Left renal pelvis (tissue), 4 donors: ENCODE data around the gene GPR15LG. TPM values are rescaled to one million over a fixed set of nuclear protein-coding genes. Genes with fewer than 3 reads are reported as not detected.
"Not testable (repeated sequence)": the region's sequence is repeated elsewhere in the genome, so short reads cannot be mapped to it uniquely, and the experiment has no call there.

Source experiments
- DNase-seq, 4 donors: peaks; one replicate each; pipeline ENCODE4 v3.0.0-alpha.2; 2013; ENCODE audit warnings: low read depth in 4 of 4, low spot score in 3 of 4
- polyA plus RNA-seq, 4 donors: library from polyadenylated mRNA; unstranded; fragments of 120-200 nt; gene quantifications; one replicate each; pipeline ENCODE4 v1.2.1, GENCODE V29; 2013; ENCODE audit not compliant: insufficient read length in 4 of 4

GPR15LG gene
- 1 to 10 TPM in 2 of 4 donors, under 1 TPM in 1, not detected in 1; 0.19 to 1.5 (median 1.0) TPM for polyA plus RNA-seq

GRCh38 chr10:84173501-84173929 is at the start of gene GPR15LG:
Gene GPR15LG, plus strand, starts transcription at chr10:84173801. Its CDS starts 51 bp downstream, at chr10:84173852.
- no peak for DNase-seq

DNA sequence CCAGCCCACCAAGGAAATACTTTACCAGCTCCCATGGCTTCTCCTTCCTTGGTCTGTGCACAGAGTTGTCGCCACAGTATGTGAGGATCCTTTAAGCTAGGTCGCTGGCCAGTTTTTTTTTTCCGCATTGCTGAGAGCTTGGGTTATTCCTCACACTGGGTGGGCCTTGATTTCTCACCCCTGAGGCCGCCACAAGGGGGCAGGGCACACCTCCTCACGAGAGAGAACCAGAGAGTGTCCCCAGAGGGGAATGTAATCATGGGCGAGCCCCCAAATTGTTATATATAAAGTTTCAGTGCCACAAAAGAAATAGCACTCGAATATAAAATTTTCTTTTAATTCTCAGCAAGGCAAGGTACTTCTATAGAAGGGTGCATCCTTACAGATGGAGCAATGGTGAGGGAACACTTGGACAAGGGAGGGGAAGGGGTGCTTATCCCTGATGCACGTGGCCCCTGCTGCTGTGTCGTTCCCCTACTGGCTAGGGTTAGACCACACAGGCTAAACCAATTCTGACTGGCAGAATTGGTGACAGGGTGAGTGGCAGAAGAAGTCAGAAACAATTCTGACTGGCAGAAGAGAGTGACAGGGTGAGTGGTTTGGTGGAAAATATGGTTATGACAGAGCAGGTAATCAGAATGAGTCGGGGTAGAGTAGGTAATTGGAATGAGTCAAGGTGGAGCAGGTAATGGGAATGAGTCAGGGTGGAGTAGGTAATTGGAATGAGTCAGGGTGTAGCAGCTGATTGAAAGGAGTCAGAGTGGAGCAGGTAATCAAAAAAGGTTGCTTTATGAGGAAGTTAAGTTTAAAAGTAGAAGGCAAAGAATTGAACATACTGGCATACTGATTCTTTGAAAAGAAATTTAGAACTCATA is 47.5 kb upstream of the GPR15LG start:
- not testable (repeated sequence) for DNase-seq

DNA sequence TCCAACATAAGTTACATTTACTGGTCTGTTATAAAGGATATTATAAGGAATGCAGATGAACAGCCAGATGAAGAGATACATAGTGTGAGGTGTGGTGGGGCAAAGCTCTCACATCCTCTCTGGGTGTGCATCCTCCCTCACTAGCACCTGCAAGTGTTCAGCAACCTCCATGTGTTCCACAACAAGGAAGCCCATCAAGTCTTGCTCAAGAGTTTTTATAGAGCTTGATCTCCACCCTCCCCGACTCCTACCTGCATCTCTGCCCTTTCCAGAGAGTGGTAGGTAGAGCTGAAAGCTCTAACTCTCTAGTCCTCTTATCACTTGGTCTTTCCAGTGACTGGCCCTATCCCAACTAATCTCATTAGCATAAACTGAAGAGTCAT is 46.8 kb upstream of the GPR15LG start:
- DNase-seq: no peak

GRCh38 chr10:84135836-84136235 is 37.8 kb upstream of the GPR15LG start:
- no peak for DNase-seq

GRCh38 chr10:84137811-84138210 is 35.8 kb upstream of the GPR15LG start:
- DNase-seq: no peak

DNA sequence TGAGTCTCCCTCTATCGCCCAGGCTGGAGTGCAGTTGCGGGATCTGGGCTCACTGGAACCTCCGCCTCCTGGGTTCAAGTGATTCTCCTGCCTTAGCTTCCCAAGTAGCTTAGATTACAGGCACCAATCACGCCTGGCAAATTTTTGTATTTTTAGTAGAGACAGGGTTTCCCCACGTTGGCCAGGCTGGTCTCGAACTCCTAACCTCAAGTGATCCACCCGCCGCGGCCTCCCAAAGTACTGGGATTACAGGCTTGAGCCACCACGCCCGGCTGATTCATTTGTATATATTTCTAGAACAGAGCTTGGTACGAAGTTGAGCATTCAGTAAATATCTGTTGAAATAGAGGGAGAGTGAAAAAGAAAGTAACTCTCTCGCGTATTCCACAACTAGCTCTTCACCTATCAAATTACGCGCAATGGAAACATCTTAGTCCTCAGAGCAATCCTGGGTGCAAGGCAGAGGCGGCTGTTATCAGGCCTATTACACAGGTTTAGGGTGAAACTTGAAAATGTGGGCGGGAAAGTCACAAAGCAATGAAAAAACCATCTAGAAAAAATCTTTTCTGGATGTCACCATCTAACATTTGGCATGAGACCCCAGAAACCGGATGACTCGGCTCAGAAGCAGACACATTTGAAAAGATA is 35.0 kb upstream of the GPR15LG start:
- no peak for DNase-seq

- peak; percentile 95 to 98 (median 97) for DNase-seq
Observed at GRCh38 chr10:84139126-84140035, 34.2 kb upstream of the GPR15LG start, which contains the start of gene GHITM. Gene GHITM, plus strand, starts transcription at chr10:84139509. Its CDS starts 1,992 bp downstream, at chr10:84141501.

GRCh38 chr10:84140036-84140379 is 33.6 kb upstream of the GPR15LG start:
- no peak for DNase-seq

DNA sequence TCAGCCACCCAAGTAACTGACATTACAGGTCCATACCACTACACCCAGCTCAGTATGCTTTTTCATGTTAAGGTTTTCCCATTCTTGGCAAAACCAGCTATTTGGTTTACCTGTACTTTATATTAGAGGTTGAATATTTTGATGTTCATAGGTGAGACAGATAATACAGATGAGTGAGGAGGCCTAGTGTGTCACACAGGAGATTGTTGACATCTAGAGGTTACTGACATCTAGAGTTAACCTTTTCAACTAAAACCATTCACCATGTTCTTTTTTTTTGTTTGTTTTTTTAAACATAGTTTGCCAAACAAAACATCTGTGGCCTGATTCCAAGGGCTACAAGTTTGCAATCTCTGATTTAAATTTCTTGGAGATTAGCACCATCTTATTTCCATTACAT is 26.3 kb upstream of the GPR15LG start:
- no peak for DNase-seq

- DNase-seq: not testable (repeated sequence)
Observed at GRCh38 chr10:84148006-84148597, 25.5 kb upstream of the GPR15LG start.

DNA sequence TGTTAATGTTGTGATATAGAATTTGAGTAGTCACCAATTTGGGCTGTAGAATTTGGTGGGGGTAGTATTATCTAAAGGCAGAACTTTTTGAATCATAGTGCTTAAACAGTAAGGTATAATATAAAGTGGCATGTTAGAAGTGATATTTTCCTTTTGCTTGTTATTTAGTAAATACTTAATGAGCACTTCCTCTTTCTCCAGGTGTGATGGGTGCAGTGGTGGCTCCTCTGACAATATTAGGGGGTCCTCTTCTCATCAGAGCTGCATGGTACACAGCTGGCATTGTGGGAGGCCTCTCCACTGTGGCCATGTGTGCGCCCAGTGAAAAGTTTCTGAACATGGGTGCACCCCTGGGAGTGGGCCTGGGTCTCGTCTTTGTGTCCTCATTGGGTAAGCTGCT is 23.7 kb upstream of the GPR15LG start:
- no peak for DNase-seq

DNA sequence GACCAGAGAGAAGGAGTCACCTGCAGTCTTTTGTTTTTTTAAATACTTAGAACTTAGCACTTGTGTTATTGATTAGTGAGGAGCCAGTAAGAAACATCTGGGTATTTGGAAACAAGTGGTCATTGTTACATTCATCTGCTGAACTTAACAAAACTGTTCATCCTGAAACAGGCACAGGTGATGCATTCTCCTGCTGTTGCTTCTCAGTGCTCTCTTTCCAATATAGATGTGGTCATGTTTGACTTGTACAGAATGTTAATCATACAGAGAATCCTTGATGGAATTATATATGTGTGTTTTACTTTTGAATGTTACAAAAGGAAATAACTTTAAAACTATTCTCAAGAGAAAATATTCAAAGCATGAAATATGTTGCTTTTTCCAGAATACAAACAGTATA is 20.8 kb upstream of the GPR15LG start:
- DNase-seq: no peak

DNA sequence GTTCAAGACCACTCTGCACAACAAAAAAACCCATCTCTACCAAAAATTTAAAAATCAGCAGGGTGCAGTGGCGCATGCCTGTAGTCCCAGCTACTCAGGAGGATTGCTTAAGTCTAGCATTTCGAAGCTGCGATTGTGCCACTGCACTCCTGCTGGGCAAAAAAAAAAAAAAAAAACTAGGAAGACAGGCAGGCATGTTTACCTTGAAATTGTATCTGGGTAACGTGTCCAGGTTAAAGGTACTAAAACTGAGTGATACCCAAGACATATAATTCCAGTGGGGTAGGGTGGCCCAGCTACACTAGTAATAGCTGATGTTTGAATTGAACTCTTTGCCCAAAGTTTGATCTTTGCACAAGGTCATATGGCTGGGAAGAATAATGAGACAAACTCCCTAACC is 18.1 kb upstream of the GPR15LG start:
- no peak for DNase-seq

DNA sequence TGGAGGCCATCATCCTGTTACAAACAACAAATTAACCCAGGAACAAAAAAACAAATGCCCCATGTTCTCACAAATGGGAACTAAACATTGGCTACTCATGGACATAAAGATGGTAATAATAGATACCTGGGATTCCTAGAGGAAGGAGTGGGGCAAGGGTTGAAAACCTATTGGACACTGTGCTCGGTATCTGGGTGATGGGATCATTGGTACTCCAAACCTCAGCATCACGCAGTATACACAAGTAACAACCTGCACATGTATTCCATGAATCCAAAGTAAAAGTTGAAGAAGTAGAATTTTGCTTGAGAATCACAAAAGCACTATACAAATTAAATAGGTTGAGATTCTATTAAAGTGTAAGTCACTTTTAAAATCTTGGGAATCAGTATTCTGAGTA is 17.6 kb upstream of the GPR15LG start:
- DNase-seq: no peak

GRCh38 chr10:84156768-84157167 is 16.8 kb upstream of the GPR15LG start:
- DNase-seq: no peak

- no peak for DNase-seq
Observed at GRCh38 chr10:84158061-84158460, 15.5 kb upstream of the GPR15LG start.

- DNase-seq: no peak
Observed at GRCh38 chr10:84158550-84158949, 15.1 kb upstream of the GPR15LG start.

DNA sequence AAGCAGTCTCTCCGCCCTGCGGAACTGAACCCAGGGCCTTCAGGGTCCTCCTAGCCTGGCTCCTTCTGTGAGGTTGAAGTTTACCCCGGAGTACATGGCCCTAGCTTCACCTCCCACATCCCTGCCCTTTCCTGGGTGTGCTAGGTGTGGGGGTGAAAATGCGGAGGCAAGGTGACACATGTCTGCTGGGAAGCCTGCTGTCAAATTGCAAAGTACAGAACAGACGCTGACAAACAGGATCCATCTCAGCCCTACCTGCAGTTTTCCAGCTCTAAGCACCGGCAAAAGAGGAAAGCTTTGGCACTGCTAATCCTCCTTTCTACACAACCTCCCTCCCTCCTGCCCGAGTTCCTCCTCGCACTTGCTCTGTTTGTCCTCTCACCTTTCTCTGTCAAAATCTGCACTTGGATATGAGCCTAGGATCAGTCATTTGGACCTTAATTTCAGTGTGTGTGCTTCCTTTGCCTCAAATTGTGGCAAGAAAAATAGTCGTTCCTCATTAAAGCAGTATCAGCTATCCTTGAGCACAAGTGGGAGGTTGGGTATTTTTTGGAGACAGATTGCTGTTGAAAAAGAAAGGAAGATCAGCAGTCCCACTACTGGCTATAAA is 14.4 kb upstream of the GPR15LG start:
- DNase-seq: no peak

GRCh38 chr10:84160663-84161362 is 12.8 kb upstream of the GPR15LG start:
- no peak for DNase-seq
